Caco-2 (cell line): ENCODE data around the gene ABHD11. TPM values are rescaled to one million over a fixed set of nuclear protein-coding genes. Genes with fewer than 3 reads are reported as not detected.

ENCODE experiments used
- BruUV-seq: library from RNA; stranded (reverse); fragments of 400-500 nt; replicated peaks from 2 replicates; lab custom pipeline; 2021; lab: Mats Ljungman, UMichigan
- CTCF ChIA-PET: fragments of 300-600 bp; sonication (Branson Sonifier 250); formaldehyde crosslinking; loops from one replicate; lab custom pipeline; 2022; ENCODE audit warnings: antibody characterized with exemption; lab: Charles Lee
- POLR2A ChIA-PET: fragments of 300-600 bp; sonication (Branson Sonifier 250); formaldehyde crosslinking; loops from one replicate; lab custom pipeline; 2022; ENCODE audit warnings: antibody characterized with exemption; lab: Charles Lee
- DNase-seq, 2 experiments: peaks; one replicate each; pipeline versions ENCODE4 v3.0.0 to v3.0.0-alpha.2; 2020 to 2022
- H3K27me3 ChIP-seq: replicated peaks from 2 replicates; pipeline ENCODE4 v1.6.0; 2011; ENCODE audit warnings: low read length; ENCODE audit not compliant: control insufficient read depth, insufficient read depth
- H3K36me3 ChIP-seq: 2 replicates; pipeline ENCODE4 v1.5.1; 2011; ENCODE audit warnings: low read length; ENCODE audit not compliant: control insufficient read depth, insufficient read depth
- H3K4me1 ChIP-seq: fragments of 250-450 bp; sonication (Bioruptor Pico); 2 replicates; pipeline ENCODE4 v1.5.1; 2020; ENCODE audit warnings: mild to moderate bottlenecking
- H3K4me3 ChIP-seq: 2 replicates; pipeline ENCODE4 v1.5.1; 2011; ENCODE audit warnings: low read depth, mild to moderate bottlenecking, control low read depth, low read length
- H3K9me3 ChIP-seq: fragments of 250-450 bp; sonication (Bioruptor Pico); 2 replicates; pipeline ENCODE4 v1.5.1; 2020; ENCODE audit warnings: mild to moderate bottlenecking, moderate library complexity
- H3K27ac Mint-ChIP-seq: one replicate; pipeline ENCODE4 v1.8.0; 2022; ENCODE audit warnings: mixed read lengths; ENCODE audit not compliant: unreplicated experiment
- H3K27me3 Mint-ChIP-seq: one replicate; pipeline ENCODE4 v1.8.0; 2022; ENCODE audit warnings: mixed read lengths; ENCODE audit not compliant: insufficient read depth, unreplicated experiment
- H3K36me3 Mint-ChIP-seq: one replicate; pipeline ENCODE4 v1.8.0; 2022; ENCODE audit warnings: mild to moderate bottlenecking, mixed read lengths; ENCODE audit not compliant: insufficient read depth, unreplicated experiment
- H3K4me1 Mint-ChIP-seq: one replicate; pipeline ENCODE4 v1.8.0; 2022; ENCODE audit warnings: low read depth, mixed read lengths; ENCODE audit not compliant: unreplicated experiment
- H3K4me3 Mint-ChIP-seq: one replicate; pipeline ENCODE4 v1.8.0; 2022; ENCODE audit warnings: mild to moderate bottlenecking, moderate library complexity, mixed read lengths; ENCODE audit not compliant: unreplicated experiment
- H3K9me3 Mint-ChIP-seq: one replicate; pipeline ENCODE4 v1.8.0; 2022; ENCODE audit warnings: mixed read lengths; ENCODE audit not compliant: unreplicated experiment
- CTCF ChIP-seq, 2 experiments: fragments of 200-600 bp in 1 of 2; IDR thresholded peaks; 1 replicate in 1 of 2; 2 replicates in 1 of 2; pipeline versions ENCODE4 v1.5.1 to v1.8.0; 2011 to 2022; ENCODE audit warnings: antibody characterized with exemption in 1 of 2, control low read depth in 1 of 2, inconsistent platforms in 1 of 2, low read depth in 1 of 2, low read length in 1 of 2, mild to moderate bottlenecking in 1 of 2, moderate library complexity in 1 of 2; ENCODE audit not compliant: insufficient read depth in 1 of 2, severe bottlenecking in 1 of 2, unreplicated experiment in 1 of 2
- intact Hi-C: fragments of 100-400 bp; cut with micrococcal nuclease; formaldehyde crosslinking; loops from one replicate; pipeline ENCODE4 v1.10.0; 2022; ENCODE audit not compliant: unreplicated experiment
- total RNA-seq: library from RNA; stranded (reverse); gene quantifications from 2 replicates; pipeline ENCODE4 v1.2.3, GENCODE V29; 2022

ABHD11 gene
- total RNA-seq, 1 experiment from 2014 or later = 38.9 TPM

DNA sequence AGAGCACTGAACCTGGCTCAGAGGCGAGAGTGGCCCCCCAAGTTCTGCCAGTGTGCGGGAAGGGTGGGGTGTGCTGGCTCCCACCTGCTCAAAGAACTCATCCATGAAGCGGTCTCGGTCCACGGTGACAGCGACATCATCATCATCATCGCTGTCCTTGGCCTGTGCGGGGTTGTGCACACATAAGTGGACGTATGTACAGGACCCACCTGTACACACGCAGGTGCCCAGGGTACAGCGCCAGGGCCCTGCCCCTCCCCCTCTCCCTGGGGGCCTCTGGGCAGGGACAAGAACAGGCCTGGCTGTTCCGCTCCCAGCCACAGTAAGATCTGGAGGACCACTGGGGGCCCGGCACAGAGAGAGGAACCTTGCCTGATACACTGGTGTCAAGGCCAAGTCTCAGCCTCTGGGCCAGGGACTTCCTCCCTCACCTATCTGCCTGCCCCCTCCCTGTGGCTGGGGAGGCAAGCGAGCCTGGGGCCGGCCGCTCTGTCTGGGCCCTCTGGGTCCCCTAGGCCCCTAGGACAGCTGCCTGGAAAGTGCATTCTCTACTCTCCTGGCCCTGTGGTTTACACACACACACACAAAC lies 29.5 kb downstream of the ABHD11 start:
- POLR2A ChIA-PET = no interaction called here
- no peaks in the 10 kb centered on the region for H3K9me3 ChIP-seq
- Mint-ChIP-seq H3K4me3 (no peak overlapping the region), H3K27me3 (no peaks in the 10 kb centered on the region), H3K27ac (no peak overlapping the region), H3K9me3 (no peaks in the 10 kb centered on the region), H3K36me3 (peaks cover 43% of the 10 kb centered on the region), H3K4me1 (no peaks in the 10 kb centered on the region)
- no TSS peak for BruUV-seq
- no peaks in the 10 kb centered on the region for H3K4me1 ChIP-seq
- no peak for DNase-seq
- no peaks in the 10 kb centered on the region for H3K27me3 ChIP-seq
- CTCF ChIA-PET = no interaction called here
- TF ChIP-seq CTCF (IDR thresholded peaks at IDR 0.05; ENCODE audit: insufficient read depth in 1 of 2, low read depth in 1 of 2, low read length in 1 of 2, severe bottlenecking in 1 of 2, unreplicated experiment in 1 of 2) = no peak
- intact Hi-C loops = no loop called here
- H3K36me3 ChIP-seq = peaks cover 1% of the 10 kb centered on the region
- no peak overlapping the region for H3K4me3 ChIP-seq

DNA sequence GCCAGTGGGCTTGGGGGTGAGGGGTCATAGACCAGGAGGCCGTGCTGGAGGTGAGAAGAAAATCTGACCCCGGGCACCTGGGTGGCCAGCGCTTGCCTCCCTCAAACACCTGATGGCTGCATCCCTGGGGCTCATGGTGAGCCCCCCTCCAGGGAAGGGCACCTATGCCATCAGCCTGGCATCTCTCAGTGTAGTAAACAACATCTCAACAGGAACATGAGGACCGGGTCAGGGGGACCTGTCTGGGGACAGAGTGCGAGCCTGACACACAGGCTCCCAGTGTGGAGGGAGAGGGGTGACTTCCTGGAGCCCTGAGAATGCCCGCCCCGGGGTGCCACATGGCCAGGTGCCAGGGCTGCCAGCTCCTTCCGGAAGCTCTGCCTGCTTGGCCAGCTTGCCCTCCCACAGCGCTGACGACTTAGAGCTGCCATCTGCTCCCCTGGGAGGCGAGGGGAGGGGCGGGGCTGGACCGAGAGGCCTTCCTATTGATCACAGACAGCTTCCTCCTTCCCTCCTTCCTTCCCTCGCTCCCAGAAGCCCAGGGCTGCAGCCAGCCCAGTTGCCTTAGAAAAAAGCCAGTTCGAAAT lies 31.5 kb downstream of the ABHD11 start:
- Mint-ChIP-seq H3K36me3 (peaks cover 58% of the 10 kb centered on the region), H3K9me3 (no peaks in the 10 kb centered on the region), H3K27me3 (no peaks in the 10 kb centered on the region), H3K4me3 (no peak overlapping the region), H3K27ac (peak overlapping the region; percentile 59), H3K4me1 (no peaks in the 10 kb centered on the region)
- no peak for TF ChIP-seq CTCF (IDR thresholded peaks at IDR 0.05; ENCODE audit: insufficient read depth in 1 of 2, low read depth in 1 of 2, low read length in 1 of 2, severe bottlenecking in 1 of 2, unreplicated experiment in 1 of 2)
- CTCF ChIA-PET = no interaction called here
- Histone ChIP-seq H3K27me3 (no peaks in the 10 kb centered on the region), H3K9me3 (no peaks in the 10 kb centered on the region), H3K36me3 (peaks cover 1% of the 10 kb centered on the region; the same call in 1 of the 2 replicates), H3K4me3 (no peak overlapping the region), H3K4me1 (no peaks in the 10 kb centered on the region)
- DNase-seq = no peak
- intact Hi-C loops = no loop called here
- no TSS peak for BruUV-seq
- POLR2A ChIA-PET = no interaction called here

- Histone ChIP-seq H3K9me3 (no peaks in the 10 kb centered on the region), H3K27me3 (no peaks in the 10 kb centered on the region), H3K36me3 (peaks cover 1% of the 10 kb centered on the region; the same call in 1 of the 2 replicates), H3K4me3 (no peak overlapping the region), H3K4me1 (no peaks in the 10 kb centered on the region)
- Mint-ChIP-seq H3K27me3 (no peaks in the 10 kb centered on the region), H3K27ac (peak overlapping the region; percentile 59), H3K4me3 (no peak overlapping the region), H3K9me3 (no peaks in the 10 kb centered on the region), H3K4me1 (no peaks in the 10 kb centered on the region), H3K36me3 (peaks cover 66% of the 10 kb centered on the region)
- ChIA-PET POLR2A (no interaction called here), CTCF (no interaction called here)
- no peak for DNase-seq
- no peak for TF ChIP-seq CTCF (IDR thresholded peaks at IDR 0.05; ENCODE audit: insufficient read depth in 1 of 2, low read depth in 1 of 2, low read length in 1 of 2, severe bottlenecking in 1 of 2, unreplicated experiment in 1 of 2)
- BruUV-seq = no TSS peak
- intact Hi-C loops = no loop called here
These were observed 32.2 kb downstream of the ABHD11 start for GRCh38 chr7:73706126-73707044.
